Mesenteric fat pad (tissue), 1 donor: Measurements from ENCODE around the gene HAO2. TPM values are rescaled to one million over a fixed set of nuclear protein-coding genes. Genes with fewer than 3 reads are reported as not detected.

Source experiments
- DNase-seq: peaks from one replicate; pipeline ENCODE4 v3.0.0-alpha.2; 2020; ENCODE audit warnings: low spot score
- total RNA-seq: library from RNA; stranded (reverse); fragmentation: NEBNext Ultra II Directional; extraction: Animal tissue kit (Norgen Biotek cat#: 25700); gene quantifications from one replicate; pipeline ENCODE4 v1.2.1, GENCODE V29; 2021
- donor health status: DM: yes; HTN: yes; CAD: no.

HAO2 gene
- total RNA-seq, 1 donor from 2014 or later = not detected

DNA sequence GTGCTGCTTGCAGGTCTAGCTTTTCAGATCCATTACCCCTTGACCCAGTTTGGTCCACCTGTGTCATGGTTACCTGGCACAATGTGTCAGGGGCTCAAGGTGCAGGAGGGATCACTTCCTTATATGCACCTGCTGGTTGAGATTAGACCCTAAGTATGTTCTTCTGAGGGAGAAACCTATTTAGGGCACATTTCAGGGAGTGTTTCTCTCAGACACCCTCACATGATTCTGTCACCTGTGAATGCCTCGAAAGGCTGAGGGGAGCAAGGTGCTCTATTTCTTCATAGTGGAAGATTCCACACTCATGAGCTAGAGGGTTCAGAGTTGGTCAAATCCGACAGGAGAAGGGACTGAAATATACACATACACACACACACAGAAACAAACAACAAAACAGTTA lies 61.9 kb downstream of the HAO2 start:
- no peak for DNase-seq

DNA sequence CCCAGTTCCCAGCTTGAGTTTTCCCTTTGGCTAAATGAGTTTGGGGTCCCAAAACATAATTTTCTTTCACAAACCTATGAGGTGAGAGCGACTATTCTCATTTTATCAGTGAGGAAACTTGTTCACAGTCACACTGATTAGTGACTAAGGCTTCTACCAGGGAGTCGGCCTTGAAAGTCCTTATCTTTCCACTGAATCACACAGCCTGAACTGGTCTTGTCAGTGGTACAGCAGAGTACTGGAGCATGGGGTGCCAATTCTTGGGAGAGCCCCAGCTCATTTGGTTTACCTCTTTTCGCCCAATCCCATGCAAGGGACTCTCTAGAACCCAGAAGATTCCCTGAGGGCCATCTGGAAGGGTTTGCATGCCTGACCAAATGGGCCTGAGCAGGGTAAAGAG lies 63.3 kb downstream of the HAO2 start:
- no peak for DNase-seq

DNA sequence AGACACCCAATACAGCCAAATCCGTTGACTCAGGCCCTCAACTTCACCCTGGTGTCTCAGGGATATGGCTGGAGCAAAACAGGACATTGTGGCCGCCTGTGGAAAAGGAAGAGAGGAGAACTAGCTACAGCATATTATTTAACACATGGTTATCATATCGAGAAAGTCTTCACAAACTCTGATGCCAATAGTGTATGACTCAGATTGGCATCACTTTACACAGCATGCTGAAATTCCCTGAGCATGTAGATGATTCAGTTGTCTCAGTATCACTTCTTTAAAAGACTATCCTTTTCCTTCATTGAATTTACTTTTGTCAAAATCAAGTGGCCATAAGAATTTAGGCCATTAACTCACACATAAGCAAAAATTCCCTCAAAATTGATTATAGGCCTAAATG lies 66.5 kb downstream of the HAO2 start:
- DNase-seq = no peak

- no peak for DNase-seq
Observed at GRCh38 chr1:119438761-119439160, 70.2 kb downstream of the HAO2 start.

DNA sequence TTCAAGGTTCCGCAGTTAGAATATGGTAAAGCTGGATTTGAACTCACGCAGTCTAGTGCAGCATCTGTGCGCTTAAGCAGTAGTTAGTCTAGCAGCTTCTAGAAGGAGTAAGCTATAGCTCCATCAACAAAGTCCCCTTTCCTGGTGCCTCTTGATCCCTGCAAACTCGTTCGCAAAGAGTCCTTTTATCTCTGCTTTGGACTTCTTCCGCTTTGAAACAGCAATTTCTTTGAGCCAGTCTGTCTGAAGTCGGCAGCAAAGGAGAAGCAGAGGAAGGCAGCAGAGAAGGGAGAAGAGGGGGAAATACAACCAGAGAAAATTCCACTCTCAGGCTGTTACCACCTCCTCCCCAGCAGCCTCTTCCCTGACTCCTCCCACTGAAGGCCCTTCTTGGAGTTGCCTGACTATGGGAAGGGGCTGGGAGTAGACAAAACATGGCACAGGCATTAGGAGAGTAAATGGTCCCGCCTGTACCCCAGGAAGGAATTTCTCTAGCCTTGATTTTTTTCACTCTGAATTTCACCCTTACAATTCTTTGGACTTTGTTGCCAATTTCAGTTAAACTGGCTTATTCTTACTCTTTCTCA lies 72.2 kb downstream of the HAO2 start:
- no peak for DNase-seq

DNA sequence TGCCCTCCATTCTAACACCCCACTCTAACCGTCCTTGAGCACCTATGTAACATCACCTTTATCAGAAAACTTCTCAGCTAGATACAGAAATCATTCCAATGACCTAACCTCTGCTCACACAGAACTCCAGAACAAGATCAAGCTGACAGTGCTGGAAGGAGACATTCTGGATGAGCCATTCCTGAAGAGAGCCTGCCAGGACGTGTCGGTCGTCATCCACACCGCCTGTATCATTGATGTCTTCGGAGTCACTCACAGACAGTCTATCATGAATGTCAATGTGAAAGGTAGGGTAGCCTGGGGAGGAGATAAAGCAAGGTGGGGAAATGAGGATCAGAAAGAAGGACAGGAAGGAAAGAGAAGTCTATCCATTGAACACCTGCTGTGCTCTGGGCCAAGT lies 74.2 kb downstream of the HAO2 start:
- DNase-seq = no peak

Other genes with a start within 250 kb of the HAO2 start
- 14.5 TPM for gene WARS2, start 228.1 kb upstream of the HAO2 start, total RNA-seq
- gene HSD3B2, start 46.4 kb downstream of the HAO2 start, total RNA-seq = not detected
- gene HSD3B1, start 138.4 kb downstream of the HAO2 start, total RNA-seq = not detected